SKM-1 treated with dmso at 0.1 percent for 144 hours (cell line): ENCODE results near the gene MLANA.
"Not testable (repeated sequence)": the region's sequence is repeated elsewhere in the genome, so short reads cannot be mapped to it uniquely, and the experiment has no call there.

Experiments
- DNase-seq: peaks from one replicate; lab custom pipeline; 2025; ENCODE audit not compliant: unreplicated experiment; lab: John Stamatoyannopoulos, UW

MLANA gene

DNA sequence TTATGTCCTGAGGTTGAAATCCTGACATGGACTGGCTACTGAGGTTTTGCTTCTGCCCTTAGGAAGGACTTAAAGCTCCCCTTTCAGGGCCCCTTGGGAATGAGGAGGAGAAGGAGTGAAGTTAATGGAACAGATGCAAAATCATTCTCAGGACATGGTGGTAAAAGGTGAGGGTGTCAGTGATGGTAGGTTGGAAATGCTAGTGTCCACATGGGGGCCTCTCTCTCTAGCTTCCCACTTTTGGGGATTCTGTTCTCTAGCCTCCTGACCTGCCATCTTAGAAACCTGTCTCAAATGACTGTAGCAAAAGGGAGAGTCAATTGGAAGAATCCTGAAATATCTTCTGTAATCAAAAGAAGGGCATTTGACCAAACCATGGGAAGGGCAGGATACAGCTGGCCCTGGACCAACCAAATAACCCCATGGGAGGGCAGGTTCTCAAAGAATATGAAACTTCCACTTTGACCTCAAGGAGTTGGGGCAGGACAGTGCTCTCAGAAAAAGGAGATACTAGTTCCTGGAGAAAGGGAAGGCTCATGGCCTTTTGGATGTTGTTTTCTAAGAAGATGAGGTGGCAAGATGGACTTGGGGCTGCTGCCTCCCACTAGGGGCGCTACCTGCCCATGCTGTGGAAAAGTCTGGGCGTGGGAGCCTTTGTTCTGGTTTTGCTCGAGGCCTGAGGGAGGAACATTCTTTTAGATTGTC lies 21.2 kb upstream of the MLANA start:
- peak; percentile 35 for DNase-seq

DNA sequence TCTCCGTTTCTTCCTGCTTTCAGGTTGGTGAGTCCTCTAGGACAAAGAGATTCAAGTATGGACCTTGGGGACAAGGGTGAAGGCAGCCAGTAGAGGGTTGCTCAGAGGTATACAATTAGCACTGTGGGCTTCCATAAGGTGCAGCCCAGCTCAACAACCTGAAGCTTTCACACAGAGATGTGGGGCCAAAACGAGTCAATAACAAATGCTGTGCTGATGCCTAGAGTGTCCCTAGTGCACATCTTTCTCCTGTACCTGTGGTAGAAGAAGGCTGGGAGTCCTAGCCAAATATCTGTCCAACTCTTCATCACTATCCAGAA lies 20.7 kb upstream of the MLANA start:
- no peak for DNase-seq

DNA sequence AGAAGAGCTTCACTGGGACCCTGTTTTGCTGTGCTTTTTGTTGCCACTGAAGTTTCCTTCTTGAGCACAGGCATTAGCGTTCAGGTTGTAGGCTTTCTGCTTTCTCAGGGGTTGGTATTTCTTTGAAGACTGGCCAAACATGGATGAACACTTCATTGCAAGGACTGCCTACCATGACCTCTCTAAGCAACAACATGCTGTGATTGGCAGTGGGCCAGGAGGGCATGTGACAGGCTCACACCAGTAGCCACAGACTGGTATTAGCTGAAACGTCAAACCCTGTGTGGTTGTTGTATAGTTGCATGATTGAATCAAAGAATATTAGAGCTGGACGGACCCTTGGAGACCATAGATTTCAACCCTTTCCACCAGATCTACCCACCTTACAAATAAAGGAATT lies 20.0 kb upstream of the MLANA start:
- no peak for DNase-seq

DNA sequence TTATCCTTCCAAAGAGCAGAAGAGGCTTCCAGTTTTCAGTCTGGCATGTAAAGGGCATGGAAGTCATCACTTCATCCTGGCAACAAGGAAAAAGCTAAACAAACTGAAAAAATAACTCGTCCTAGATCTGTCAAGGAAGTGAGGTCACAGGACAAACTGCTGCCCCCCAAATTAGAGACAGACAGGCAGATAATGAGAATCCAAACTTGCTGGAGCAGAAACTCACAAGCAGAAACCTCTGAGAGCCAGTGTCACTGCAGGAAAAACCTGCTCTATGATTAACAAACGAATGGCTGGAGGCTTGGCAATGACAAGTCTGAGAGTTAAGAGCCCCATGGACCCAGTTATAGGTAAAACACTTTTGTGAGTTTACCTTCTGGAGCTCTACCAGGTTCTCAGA lies 18.9 kb upstream of the MLANA start:
- DNase-seq, result no peak

DNA sequence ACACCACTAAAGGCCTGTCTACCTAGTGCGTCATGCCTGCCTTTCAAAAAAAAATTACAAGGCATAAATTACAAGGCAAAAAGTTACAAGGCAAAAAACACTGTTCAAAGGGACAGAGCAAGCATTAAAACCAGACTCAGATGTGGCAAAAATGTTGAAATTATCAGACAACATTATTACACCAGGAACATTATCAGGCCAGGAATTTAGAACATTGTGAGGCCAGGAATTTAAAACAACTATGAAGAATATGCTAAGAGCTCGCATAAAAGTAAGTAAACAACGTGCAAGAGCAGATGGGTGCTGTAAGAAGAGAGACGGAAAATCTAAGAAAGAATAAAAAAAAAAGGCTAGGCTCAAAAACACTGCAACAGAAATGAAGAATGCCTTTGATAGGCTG lies 18.2 kb upstream of the MLANA start:
- DNase-seq, result no peak

DNA sequence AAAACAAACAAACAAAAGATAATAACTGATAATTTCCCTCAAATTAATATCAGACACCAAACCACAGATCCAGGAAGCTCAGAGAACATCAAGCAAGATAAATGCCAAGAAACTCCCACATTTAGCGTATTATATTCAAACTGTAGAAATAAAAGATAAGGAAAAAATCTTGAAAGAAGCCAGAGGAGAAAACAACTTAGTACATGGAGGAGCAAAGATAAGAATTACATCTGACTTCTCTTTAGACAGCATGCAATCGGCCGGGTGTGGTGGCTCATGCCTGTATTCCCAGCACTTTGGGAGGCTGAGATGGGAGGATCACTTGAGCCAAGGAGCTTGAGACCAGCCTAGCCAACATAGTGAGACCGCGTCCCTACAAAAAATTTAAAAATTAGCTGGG lies 17.2 kb upstream of the MLANA start:
- DNase-seq, result no peak

DNA sequence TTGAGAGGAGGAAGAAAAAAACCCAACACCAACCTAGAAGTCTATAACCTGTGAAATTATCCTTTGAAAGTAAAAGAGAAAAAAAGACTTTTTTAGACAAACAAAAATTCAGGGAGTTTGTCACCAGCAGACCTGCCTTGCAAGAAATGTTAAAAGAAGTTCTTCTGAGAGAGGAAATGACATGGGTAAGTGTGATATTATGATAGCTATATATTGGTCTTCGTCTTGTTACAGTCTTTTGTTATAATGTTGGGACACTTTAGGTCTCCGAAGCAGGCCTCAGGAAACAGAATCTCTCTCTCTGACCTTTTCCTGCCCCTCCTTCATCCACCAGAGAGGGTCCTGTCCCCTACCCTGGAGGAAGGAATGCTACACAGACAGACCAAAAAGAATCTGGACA lies 16.6 kb upstream of the MLANA start:
- DNase-seq, result no peak

DNA sequence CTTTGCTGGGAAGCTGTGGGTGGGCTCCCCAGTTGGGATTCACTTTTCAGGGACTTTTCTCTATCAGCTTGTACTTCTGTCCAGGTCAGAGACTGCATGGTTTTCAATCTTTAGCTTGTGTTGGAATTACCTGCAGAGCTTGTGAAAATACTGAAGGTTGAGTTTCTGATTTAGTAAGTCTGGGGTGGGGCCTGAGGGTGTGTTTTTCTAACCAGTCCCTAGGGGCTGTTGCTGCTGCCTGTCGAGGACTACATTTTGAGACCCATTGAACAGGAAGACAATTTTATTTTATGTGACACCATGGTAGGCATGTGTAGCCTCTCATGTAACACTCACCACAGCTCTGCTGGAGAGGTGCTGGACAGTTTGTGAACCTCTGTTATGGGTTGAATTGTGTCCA lies 14.7 kb upstream of the MLANA start:
- DNase-seq, result no peak

DNA sequence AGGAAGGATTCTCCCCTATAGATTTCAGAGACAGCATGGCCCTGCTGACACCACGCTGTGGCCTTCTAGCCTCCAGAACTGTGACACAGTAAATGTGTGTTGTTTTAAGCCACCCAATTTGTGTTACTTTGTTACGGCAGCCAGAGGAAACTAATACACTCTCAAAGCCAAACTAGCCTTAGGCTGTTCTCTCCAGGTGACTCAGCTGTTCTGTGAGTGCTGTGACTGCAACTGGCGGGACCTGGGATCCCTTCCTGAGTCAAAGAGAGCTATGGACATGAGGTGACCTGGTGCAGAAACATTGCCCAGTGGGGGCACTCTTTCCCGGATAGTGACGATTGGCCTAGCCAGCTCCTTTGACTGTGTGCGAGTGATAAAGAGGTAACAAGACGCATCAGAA lies 14.0 kb upstream of the MLANA start:
- DNase-seq, result no peak

DNA sequence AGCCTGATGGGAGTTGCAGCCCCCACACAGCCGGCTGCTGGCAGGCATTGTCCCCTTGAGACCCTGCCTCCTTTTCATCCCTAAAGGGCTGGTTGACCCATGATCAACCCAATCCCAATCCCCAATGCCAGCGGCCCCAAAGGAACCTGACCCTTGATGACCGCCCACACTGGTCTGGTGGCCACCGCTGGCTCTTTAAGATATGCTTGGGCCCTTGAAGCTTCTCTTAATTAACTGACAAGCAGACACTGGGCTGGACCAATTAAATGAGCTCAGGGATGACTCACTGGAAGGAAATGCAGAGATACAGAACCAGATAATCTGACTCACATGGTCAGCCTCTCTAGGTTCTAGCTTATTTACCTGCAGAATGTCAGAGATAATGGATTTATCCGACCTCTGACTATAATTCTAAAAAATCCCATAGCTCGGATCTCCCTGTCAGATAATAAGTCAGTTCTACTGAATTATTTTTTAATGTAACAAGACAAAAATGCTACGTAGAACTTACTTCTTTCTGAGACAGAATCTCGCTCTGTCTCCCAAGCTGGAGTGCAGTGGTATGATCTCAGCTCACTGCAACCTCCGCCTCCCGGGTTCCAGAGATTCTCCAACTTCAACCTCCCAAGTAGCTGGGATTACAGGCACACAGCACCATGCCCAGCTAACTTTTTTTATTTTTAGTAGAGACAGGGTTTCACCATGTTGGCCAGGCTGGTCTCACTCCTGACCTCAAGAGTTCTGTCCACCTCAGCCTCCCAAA lies 11.1 kb upstream of the MLANA start:
- no peak for DNase-seq

DNA sequence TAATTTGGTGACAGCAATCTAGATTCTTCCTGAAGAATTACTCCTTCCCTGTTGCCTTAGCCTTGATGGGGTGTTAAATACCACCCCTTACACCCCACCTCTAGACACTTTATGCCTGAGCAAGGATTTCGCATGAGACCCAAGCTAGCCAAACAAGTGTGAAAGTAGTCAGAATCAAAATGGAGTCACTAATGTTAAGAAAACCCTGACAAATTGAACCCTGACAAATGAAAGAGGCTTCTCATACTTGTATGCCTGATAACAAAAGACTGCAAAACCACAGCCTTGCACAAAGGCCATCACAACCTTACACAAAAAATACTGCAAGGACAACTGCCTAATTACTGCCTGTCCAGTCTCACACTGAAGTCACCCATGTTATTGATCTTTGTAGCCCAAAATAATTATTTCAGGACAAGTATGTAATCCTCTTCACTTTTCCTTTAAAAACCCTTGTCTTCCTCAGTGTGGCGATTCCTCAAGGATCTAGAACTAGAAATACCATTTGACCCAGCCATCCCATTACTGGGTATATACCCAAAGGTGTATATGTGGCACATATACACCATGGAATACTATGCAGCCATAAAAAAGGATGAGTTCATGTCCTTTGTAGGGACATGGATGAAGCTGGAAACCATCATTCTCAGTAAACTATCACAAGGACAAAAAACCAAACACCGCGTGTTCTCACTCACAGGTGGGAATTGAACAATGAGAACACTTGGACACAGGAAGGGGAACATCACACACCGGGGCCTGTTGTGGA lies 8.3 kb upstream of the MLANA start:
- DNase-seq, result not testable (repeated sequence)

DNA sequence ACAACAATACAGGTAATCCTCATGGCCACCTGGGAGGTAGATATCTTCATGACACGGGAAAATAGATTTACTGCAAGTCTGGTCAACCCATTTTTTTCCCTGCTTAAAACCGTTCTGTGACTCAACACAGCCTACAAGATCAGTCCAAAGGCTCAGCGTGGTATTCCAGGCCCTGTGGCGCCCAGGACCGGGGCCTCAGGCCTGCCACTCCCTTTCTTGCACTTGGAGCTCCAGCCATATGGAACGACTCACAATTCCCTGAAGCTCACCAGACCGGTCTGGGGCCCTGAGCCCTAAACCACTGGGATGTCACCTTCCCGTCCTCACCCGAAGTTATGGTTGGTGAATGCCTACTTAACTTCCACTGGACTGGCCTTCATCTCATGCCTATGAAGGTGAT lies 6.5 kb upstream of the MLANA start:
- DNase-seq, result no peak

DNA sequence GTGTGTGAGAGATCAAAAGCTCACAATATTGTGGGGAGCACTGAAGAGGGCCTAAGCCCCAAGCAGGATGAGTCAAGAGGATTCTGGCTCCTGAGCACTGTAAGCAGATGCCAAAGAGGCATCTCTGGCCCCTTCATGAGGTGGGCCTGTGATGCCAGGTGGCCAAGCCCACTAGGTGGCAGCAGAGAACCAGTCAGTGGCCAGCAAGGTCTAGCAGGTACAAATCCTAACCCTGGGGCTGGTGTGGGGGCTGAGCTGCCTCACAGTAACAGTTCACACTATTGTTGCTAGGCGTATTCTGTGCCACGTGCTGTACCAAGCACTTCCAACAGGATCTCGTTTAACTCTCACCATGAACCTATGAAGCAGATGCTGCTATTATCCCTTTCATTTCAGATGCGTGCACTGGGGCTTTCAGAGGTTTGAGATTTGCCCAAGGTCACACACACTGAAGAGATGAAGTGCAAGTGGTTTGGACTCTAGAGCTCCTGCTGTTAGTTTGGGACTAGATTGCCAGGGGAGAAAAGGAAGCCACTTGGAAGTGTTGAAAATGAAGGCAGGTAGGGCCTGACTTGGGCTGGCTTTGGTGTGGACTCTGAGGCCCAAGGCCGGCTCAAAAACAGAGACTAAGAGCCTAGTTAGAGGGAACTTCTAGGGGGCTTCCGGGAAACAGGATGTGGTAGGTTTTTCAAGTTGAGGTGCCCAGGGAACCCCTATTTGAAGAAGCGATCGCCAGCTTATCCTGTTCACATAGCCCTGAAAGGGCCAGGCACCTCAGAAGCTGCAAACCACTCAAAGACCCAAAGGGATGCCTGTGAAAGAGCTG lies 4.4 kb upstream of the MLANA start:
- peak; percentile 14 for DNase-seq

DNA sequence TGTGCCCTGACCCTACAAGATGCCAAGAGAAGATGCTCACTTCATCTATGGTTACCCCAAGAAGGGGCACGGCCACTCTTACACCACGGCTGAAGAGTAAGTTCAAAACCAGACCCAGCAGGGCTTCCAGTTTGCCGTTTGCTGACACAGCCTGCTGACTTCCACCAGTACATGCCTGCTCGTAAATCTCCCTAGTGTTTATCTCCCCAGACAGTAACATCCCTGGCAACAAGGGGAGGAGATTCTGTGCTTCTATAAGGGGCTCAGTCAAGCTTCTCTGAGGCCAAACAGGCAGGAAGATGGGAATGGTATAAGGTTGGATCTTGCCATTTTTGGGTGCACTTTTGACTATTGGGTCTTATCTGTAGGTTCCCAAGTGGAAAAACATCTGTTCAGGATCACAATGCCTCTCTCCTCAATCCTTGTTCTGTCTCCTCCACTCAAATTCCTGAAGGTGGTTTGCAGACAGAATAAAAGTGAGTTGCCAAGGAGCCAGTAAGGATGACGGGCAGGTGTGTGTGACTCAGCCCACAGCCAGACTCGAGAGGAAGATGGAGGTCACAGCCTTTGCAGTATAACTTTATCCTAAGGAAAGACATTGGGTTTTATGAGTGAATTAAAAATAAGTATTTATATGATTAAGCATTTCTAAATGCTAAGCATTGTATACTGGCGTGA lies 1.9 kb downstream of the MLANA start:
- no peak for DNase-seq

DNA sequence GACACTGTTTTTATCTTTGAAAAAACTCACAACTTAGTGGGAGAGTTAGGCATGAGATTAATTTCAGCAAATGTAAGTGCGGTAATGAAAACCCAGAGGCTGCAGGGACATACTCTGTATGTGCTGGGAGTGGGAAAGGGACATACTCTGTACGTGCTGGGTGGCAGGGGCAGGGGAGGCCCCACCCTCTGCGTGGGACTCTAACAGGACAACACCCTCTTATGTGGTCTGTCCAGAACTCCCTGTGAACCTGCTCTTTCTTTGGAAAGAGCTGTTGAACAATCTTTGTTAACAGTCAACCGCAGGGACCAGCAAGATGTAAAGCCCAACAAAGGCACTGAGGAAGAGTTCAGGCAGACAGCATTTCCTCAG lies 2.4 kb downstream of the MLANA start:
- DNase-seq, result no peak

DNA sequence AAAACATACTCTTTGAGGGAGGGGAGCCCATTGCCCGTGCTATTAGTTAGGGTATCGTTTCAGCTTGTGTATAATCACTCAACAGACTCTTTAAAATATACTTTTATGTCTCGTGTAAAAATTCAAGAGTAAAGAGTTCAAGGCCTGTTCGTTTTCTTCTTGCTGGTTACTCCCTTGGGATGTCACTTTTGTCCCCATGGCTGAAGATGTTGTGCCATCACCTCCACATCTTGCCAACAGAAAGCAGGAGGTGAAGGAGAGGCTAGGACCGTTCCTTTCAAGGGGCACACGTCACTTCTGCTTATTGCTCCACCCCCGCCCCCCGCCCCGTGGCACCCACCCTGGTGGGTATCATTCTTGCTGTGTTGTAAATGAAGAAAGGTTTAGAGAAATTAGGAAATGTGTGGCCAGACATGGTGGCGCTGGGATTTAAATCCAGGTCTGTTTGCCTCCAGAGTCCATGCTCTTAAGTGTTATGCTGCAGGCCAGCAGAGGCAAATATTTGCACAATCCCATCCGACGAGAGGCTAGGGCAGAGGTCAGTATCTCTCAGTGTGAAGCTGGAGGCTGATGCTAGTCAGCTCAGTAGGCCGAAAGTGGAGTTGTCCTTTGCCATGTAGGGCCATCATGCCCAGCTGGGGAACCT lies 3.0 kb downstream of the MLANA start:
- no peak for DNase-seq

DNA sequence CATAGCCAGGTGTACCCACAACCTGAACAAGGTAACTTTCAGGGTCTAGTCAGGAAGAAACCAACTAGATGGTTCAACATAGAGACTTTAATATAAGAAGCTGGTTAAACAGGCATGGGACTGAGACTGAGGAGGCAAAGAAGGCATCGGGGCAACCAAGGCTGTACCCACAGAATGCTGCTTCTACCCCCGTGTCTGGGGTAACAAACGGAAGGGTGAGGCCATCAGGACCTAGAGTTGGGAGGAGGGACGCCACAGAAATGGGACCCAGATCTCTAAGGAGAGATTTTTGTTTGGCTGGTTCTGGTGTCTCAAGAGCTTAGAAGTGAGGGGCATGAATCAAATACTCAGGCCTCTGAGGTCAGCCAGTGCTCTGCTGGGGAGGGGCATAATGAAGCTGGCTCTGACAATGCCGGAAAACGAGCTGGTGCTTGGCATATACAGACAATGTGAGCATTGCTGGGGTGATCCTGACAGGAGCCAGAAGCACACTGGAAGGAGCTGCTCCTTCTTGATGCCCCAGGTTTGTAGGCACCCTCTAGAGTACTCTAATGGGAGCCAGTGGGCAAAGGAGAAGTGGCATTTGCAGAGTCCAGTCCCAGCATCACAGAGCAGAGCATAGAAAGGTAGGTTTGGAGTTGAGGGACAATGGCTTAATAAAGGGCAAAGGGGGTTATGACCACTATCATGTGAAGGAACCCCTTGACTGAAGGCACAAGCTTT lies 3.7 kb downstream of the MLANA start:
- DNase-seq, result no peak

DNA sequence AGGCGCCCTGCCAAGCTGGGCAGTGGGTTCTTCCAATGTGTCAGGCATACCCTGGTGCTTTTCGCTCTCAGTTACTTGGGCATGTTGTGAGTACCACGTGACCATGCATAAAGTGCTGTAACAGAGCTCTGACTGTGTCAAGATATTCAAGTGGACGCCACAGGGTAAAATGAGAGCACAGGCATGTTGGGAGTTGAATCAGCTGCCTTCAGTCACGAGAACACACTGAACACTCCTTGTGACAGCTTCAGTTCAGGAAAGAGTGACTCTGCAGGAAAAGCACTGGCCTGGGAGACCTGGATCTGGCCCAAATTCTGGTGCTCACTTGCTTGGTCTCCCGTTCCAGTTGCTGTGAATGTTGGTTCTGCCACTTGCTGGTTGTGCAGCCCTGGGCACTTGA lies 5.1 kb downstream of the MLANA start:
- DNase-seq, result no peak

DNA sequence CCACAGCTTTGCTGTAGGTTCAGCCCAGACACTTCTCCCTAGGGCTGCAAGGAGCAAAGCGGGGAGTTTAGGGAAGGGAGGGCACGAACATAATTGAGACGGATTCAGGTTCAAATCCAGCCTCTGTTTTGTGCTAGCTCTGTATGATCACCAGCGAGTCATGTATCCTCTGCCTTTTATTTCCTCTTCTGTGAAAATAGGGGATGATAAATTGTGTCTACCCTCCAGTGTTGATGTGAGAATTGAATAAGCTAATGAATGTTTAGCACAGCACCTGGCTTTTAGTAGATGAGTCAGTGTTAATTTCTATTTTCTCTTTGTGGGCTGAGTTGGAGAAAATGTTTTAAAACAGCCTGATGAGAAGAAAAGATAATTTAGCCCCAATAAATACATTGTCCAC lies 6.2 kb downstream of the MLANA start:
- DNase-seq, result no peak

DNA sequence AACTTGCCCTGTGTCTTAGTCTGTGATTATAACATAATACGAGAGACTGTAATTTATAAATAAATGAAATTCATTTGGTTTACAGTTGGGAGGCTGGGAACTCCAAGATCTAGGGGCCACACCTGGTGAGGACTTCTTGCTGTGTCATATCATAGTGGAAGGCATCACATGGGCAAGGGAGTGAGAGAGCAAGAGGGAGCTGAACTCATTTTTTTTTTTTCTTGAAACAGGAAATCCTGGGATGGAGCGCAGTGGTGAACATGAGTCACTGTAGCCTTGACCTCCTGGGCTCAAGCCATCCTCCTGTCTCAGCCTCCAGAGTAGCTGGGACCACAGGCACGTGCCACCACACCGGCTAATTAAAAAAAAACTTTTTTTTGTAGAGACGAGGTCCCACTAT lies 7.2 kb downstream of the MLANA start:
- no peak for DNase-seq
